ENCODE data around the gene HS6ST2. TPM values are rescaled to one million over a fixed set of nuclear protein-coding genes. Genes with fewer than 3 reads are reported as not detected.

The HS6ST2 gene
- total RNA-seq, 4 donors from 2014 or later = 0.21 to 0.30 (median 0.24) TPM; not detected in 1

DNA sequence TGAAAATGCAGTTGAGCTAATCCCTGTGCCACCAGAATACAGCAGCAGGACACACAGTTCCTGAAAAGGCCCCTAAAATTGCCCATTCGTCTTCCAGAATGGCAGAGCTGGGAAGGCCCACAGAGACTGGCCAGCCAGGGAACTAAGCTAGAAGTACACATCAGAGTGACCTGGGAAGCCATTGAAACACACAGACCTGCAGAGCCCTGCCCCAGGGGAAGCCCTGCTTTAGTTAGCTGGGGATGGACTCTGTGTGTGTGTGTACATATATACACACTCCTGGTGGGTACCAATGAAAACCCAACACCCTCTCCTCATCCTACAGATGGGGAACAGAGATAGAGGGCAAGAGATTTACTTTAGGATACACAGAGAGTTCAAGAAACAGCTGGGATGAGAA, 227.7 kb downstream of the HS6ST2 start:
- no peak for DNase-seq (ENCODE audit: low spot score in 2 of 2)
- H3K4me1 ChIP-seq = no peaks in the 10 kb centered on the region
- no peak overlapping the region for H3K27ac ChIP-seq
- H3K4me3 ChIP-seq = no peak overlapping the region
- no peaks in the 10 kb centered on the region for H3K27me3 ChIP-seq
- no peaks in the 10 kb centered on the region for H3K9me3 ChIP-seq
- 86% methylated on average over 1 of the region's 1 CpG for WGBS
- no peaks in the 10 kb centered on the region for H3K36me3 ChIP-seq
- TF ChIP-seq EP300 (IDR thresholded peaks at IDR 0.05) (no peak), POLR2A (IDR thresholded peaks at IDR 0.05) (no peak), POLR2AphosphoS5 (IDR thresholded peaks at IDR 0.05) (no peak)
- TF ChIP-seq, protein P1, sequence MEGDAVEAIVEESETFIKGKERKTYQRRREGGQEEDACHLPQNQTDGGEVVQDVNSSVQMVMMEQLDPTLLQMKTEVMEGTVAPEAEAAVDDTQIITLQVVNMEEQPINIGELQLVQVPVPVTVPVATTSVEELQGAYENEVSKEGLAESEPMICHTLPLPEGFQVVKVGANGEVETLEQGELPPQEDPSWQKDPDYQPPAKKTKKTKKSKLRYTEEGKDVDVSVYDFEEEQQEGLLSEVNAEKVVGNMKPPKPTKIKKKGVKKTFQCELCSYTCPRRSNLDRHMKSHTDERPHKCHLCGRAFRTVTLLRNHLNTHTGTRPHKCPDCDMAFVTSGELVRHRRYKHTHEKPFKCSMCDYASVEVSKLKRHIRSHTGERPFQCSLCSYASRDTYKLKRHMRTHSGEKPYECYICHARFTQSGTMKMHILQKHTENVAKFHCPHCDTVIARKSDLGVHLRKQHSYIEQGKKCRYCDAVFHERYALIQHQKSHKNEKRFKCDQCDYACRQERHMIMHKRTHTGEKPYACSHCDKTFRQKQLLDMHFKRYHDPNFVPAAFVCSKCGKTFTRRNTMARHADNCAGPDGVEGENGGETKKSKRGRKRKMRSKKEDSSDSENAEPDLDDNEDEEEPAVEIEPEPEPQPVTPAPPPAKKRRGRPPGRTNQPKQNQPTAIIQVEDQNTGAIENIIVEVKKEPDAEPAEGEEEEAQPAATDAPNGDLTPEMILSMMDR (IDR thresholded peaks at IDR 0.05) = no peak

DNA sequence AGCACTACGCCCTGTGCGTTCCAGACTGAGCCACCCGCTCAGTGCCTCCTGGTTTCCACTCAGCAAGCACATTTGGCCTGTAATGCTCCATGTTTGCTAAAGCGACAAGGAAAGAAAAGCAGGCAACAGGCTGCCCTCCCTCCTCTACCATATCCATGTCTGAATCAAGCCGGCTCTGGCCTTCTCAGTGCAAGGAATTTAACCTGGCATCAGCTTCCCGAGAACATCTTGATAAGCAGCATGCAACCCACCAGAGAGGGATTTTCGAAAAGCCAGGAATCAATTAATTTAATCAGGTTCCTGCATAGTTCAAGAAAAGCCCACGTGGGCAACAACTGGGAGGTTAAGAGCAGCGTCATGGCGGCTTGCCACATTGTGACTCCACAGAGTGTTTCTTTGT, 228.2 kb downstream of the HS6ST2 start:
- DNase-seq (ENCODE audit: low spot score in 2 of 2) = no peak
- WGBS = 59% methylated on average over 7 of the region's 10 CpGs

DNA sequence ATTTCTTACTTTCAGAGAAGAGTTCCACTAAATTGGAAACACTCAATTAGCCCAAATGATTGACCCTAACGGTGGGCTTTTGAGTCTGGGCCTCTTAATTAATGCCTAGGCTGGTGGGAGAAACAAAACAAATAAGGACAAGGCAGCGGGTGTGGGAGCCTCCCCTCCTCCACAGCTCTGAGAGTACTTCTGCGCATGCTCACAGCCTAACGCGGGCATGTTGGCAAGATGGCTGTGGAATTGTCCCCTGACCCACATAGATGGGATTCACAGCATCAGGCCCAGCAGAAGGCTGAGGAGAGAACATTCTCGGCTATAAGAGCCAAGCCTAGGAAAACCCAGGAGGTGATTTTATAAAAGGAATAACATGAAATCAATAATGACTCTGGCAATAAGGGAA, 230.1 kb downstream of the HS6ST2 start:
- H3K27ac ChIP-seq = no peak overlapping the region
- no peaks in the 10 kb centered on the region for H3K36me3 ChIP-seq
- 63% methylated on average over 6 of the region's 6 CpGs for WGBS
- no peak for DNase-seq (ENCODE audit: low spot score in 2 of 2)
- H3K4me3 ChIP-seq = no peak overlapping the region
- TF ChIP-seq, protein P1 (IDR thresholded peaks at IDR 0.05) = no peak
- no peak for TF ChIP-seq POLR2A (IDR thresholded peaks at IDR 0.05)
- no peak for TF ChIP-seq POLR2AphosphoS5 (IDR thresholded peaks at IDR 0.05)
- TF ChIP-seq EP300 (IDR thresholded peaks at IDR 0.05) = no peak
- H3K4me1 ChIP-seq = no peaks in the 10 kb centered on the region
- no peaks in the 10 kb centered on the region for H3K27me3 ChIP-seq
- H3K9me3 ChIP-seq = no peaks in the 10 kb centered on the region

More for the DNA sequence above, 228.2 kb downstream of the HS6ST2 start:
- Histone ChIP-seq H3K9me3 (no peaks in the 10 kb centered on the region), H3K4me1 (no peaks in the 10 kb centered on the region), H3K27me3 (no peaks in the 10 kb centered on the region), H3K4me3 (no peak overlapping the region), H3K36me3 (no peaks in the 10 kb centered on the region), H3K27ac (no peak overlapping the region)
- no peak for TF ChIP-seq EP300 (IDR thresholded peaks at IDR 0.05)
- TF ChIP-seq, protein P1 (IDR thresholded peaks at IDR 0.05) = no peak
- no peak for TF ChIP-seq POLR2AphosphoS5 (IDR thresholded peaks at IDR 0.05)
- no peak for TF ChIP-seq POLR2A (IDR thresholded peaks at IDR 0.05)

DNA sequence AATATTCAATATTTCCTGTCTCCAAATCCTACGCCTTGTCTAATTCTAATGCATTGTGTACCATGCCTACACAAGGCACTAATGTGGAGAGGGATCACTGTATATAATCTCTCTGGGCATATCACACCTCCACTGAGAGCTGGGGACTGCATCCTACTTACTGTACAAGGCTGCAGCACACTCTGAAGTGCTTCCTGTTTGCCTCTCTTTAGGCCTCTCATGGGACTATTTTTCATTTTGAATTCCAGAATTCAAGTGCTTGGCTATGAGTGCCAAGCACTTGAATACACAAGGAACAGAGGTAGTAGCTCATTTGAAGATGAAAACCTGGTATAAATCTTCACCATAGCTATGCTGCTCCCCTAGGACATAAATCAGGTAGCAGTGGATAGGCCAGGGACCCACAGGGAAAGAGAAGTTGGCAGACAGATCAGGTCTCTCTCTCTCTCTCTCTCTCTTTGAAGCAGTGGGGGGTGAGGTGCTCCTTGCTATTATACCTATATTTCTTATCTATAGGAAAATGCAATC, 239.9 kb downstream of the HS6ST2 start:
- no peak for DNase-seq (ENCODE audit: low spot score in 2 of 2)
- Histone ChIP-seq H3K27ac (no peak overlapping the region), H3K36me3 (no peaks in the 10 kb centered on the region), H3K9me3 (no peaks in the 10 kb centered on the region), H3K4me3 (no peak overlapping the region), H3K27me3 (no peaks in the 10 kb centered on the region), H3K4me1 (no peaks in the 10 kb centered on the region)
- WGBS = 78% methylated on average over 1 of the region's 1 CpG
- TF ChIP-seq POLR2AphosphoS5 (IDR thresholded peaks at IDR 0.05) = no peak
- no peak for TF ChIP-seq POLR2A (IDR thresholded peaks at IDR 0.05)
- TF ChIP-seq EP300 (IDR thresholded peaks at IDR 0.05) = no peak
- TF ChIP-seq, protein P1 (IDR thresholded peaks at IDR 0.05) = no peak

DNA sequence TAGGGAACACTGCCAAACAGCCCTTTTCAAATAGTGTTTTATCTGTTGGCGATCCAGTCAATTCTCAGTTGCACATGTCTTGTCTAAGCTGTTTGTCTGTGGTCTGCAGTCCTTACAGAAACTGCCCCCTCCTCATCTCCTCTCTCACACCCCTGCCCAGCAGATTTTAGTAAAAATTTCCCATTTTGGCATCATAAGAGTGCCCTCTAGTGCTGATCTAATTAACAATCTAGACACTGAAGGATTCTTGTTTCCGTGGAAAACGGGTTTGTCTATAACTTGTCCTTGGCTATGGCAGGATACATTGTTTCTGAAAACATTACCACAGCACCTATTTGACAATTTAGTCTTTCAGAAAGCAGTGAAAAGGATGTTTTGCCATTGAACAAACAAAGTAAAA, 242.4 kb downstream of the HS6ST2 start:
- TF ChIP-seq, protein P1 (IDR thresholded peaks at IDR 0.05) = no peak
- TF ChIP-seq POLR2AphosphoS5 (IDR thresholded peaks at IDR 0.05) = no peak
- no peak for TF ChIP-seq EP300 (IDR thresholded peaks at IDR 0.05)
- no peak for TF ChIP-seq POLR2A (IDR thresholded peaks at IDR 0.05)
- Histone ChIP-seq H3K9me3 (no peaks in the 10 kb centered on the region), H3K27ac (no peak overlapping the region), H3K4me1 (no peaks in the 10 kb centered on the region), H3K27me3 (no peaks in the 10 kb centered on the region), H3K4me3 (no peak overlapping the region), H3K36me3 (no peaks in the 10 kb centered on the region)
- WGBS = 23% methylated on average over 3 of the region's 3 CpGs
- no peak for DNase-seq (ENCODE audit: low spot score in 2 of 2)
